HG02571 (cell line): ENCODE measurements around the gene CNTNAP2.
"Not testable (repeated sequence)": the region's sequence is repeated elsewhere in the genome, so short reads cannot be mapped to it uniquely, and the experiment has no call there.

Experiments used
- ATAC-seq: cut with Tn5 transposase; IDR thresholded peaks from one replicate; pipeline ENCODE4 v1.9.1; 2021; ENCODE audit warnings: mild to moderate bottlenecking, moderate library complexity; ENCODE audit not compliant: unreplicated experiment

The CNTNAP2 gene

DNA sequence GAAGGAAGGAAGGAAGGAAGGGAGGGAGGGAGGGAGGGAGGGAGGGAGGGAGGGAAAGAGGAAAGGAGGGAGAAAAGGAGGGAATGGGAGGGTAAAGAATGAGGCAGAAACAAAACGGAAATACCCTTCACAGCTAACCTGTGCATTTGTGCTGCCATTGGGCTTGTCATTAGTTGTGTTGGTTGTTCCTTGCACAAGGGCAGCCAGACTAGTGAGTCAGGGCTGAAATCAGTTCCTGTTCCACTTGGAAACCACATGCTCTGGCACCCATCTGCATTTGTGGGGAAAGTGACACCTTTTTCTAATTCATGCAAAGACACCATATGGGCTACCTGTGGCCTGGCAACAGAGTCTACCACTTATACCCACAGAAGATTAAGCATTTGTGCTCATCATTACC is 1469.9 kb downstream of the CNTNAP2 start:
- ATAC-seq: no peak

DNA sequence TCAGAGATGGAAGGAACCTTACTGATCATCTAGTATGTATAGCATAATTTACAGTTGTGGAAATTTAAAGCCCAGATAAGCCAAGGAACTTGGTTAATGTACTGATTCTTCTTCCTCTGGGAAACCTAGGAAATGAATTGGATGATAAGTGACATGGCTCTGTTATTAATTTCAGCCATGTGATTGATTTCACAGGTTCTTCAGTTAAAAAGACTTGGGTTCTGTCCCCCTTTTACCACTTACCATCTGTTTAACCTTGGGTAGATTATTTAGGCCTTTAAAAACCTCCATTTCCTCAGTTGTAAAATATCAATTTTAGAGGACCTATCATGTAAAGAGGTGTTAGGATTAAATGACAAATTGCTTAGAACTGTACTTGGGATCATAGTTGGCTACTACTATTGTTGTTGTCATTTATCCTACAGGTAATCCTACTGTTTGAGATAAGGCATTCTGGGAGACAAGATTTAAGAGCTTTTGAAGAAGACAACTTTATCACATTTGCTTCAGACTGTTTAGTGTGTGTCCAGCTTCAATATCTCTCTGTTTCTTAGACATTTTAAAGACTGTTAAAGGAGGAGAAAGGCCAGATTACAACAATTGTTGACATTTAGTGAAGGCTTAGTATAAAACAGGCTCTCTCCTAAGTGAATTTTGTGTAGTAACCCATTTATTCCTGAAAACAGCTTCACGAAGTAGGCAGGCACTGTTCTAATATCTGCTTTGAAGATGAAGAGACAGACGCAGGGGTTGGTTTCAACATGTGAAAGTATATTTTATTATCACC is 1476.9 kb downstream of the CNTNAP2 start:
- no peak for ATAC-seq

- no peak for ATAC-seq
Measured at GRCh38 chr7:147595042-147595441, 1478.4 kb downstream of the CNTNAP2 start.

DNA sequence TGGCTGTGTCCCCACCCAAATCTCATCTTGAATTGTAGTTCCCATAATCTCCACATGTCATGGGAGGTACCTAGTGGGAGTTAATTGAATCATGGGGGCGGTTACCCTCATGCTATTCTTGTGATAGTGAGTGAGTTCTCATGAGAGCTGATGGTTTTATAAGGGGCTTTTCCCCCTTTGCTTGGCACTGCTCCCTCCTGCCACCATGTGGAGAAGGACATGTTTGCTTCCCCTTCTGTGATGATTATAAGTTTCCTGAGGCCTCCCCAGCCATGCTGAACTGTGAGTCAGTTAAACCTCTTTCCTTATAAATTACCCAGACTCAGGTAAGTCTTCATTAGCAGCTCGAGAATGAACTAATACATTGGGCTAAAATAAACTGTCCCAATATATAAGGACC is 1482.1 kb downstream of the CNTNAP2 start:
- ATAC-seq: not testable (repeated sequence)

- no peak for ATAC-seq
Measured at GRCh38 chr7:147605323-147605722, 1488.7 kb downstream of the CNTNAP2 start.

GRCh38 chr7:147607157-147607800 is 1490.7 kb downstream of the CNTNAP2 start:
- no peak for ATAC-seq

- ATAC-seq: no peak
Measured at GRCh38 chr7:147611431-147611830, 1494.8 kb downstream of the CNTNAP2 start.

GRCh38 chr7:147635288-147635687 is 1518.7 kb downstream of the CNTNAP2 start:
- no peak for ATAC-seq

DNA sequence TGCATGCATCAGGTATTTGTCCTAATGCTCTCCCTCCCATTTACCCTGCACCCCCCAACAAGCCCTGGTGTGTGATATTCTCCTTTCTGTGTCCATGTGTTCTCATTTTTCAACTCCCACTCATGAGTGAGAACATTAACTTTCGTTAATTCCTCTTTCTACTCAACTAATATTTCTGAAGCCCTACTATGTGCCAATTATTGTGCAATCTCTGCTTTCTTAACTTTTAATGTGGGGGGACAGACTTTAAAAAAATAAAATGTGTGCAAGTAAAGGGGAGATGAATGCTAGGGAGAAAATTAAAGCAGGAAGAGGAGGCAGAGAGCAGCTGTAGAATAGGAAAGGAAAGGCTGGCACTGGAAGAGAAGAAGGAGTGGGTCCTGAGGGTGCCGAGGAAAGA is 1520.0 kb downstream of the CNTNAP2 start:
- no peak for ATAC-seq

DNA sequence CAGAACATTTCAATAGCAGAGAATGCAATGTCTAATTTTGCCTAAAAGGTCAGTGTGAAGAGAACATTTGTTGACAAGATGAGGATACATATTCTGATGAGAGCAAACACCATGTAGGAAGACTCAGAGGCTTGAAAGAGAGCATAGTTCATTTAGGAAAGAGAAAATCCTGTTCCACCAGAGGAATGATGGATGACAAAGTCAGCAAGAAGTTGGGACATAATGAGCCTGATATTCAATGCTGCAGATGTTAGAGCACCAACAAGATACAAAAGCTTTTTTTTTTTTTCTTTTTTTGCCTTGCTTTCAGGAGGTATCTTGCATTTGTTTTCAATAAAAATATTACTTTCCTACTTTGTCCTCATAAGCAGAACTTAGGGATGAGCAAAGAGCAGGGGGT is 1522.0 kb downstream of the CNTNAP2 start:
- ATAC-seq: no peak

- no peak for ATAC-seq
Measured at GRCh38 chr7:147639037-147639436, 1522.4 kb downstream of the CNTNAP2 start.

DNA sequence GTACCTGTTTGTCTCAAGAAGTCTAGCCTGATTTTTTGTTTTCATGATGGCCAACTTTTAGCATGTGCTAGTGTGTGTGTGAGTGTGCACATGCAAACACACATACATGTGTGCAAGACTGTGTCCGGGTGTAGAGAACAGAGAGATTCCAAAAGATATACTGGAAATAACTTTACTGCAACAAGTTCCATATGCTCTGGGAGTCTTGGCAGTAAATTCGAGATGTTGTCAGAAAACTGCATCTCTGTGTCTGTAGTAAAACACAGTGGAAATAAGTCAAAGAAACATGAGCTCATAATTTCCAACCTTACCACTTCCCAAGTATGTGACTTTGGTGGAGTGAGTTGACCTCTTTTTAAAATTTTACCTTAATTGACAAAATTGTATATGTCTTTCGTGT is 1523.2 kb downstream of the CNTNAP2 start:
- no peak for ATAC-seq

DNA sequence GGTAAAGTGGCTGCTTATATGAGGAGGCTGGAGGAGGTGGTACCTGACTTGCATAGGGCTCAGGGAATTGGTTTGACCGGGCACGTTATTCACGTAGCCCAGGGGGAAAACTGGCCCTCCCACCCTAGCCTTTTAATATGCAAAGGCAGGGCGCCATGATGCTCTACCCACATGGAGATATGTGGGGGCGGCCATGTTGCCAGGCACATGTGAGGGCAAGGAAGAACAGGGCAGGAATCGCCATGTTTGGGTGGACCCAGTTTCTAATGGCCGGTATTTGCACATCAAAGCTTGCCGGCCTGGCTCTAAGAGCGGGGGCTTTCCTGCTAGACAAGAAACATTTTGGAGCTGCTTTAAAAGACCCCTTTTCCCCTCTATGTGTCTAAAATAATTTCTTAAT is 1524.2 kb downstream of the CNTNAP2 start:
- ATAC-seq: no peak

GRCh38 chr7:147646568-147646967 is 1530.0 kb downstream of the CNTNAP2 start:
- ATAC-seq: no peak

DNA sequence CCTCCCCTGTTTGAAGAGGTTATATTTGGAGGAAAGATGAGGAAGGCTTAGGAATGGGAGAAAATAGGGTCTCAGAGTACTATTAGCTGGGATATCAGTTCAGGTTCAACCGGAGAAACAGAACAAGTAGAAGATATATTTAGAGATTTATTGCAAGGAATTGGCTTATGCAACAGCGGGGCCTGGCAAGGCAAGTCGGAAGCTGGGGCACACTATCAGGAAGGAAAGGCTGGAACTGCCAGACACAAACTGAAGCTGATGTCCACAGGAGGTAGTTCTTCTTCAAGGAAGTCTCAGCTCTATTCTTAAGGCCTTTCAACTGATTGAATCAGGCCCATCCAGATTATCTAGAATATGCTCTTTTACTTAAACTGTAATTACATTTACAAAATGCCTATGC is 1534.4 kb downstream of the CNTNAP2 start:
- no peak for ATAC-seq

DNA sequence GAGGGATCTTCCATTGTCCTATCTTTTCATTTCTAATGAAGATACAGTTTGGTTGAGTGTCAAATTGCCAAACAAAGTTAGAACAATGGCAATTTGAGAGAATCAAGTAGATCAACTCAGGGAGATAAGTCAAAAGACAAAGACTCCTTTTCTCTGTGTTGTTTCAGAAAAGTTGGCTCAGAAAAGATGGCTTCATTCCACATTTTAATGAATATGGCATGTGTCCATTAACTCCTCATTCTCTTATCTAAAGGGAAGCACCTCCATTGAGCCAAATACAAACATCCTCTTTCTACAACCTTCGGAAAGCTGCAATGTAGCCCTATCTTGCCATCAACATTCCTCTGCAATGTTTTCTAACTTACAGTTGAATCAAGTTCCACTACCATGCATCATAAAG is 1535.0 kb downstream of the CNTNAP2 start:
- ATAC-seq: no peak

GRCh38 chr7:147653456-147653855 is 1536.9 kb downstream of the CNTNAP2 start:
- no peak for ATAC-seq

DNA sequence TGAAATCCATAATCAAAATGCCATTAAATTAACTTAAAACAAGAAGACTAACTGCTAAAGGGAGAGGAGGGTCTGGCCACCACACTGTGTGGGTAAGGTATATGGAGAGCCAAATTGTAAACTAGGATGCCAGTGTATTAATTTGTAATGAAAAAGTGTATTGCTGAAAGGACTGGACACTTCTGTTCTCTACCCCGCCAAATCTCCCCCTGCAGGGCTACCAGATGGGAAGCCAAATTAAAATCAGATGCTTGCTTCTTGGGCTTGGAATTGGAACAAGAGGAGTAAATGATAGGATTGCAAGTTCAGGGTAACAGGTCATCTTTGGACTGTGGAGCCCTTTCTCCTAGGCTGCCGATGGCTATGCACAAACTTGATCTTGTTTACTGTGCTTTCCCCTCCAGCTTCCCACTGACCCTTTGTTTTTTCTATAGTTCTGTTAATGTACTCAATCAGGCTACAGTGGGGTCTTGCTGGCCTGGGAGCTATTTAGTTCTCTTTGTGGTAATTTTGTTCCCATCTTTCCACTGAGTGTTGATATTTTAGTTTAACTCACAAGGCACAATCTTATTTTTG is 1541.9 kb downstream of the CNTNAP2 start:
- ATAC-seq: no peak

- no peak for ATAC-seq
Measured at GRCh38 chr7:147659036-147659995, 1542.7 kb downstream of the CNTNAP2 start.

DNA sequence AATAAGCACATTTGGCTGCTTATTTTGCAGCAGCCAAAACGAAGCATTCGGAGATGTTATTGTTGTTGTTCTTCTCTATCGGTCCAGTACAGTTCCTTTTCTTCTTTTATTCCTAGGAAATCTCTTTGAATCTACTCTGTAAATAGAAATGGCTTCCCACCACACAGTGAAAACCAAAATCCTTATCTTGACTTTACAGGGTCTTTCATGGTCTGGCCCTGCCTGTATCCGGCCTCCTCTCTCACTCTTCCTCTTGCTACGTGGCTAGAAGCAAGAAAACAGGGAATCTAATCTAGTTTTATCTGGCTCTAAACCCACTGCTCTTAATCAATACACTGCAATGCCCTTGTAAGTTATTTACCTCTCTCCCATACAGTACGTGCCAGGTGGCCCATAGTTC is 1547.9 kb downstream of the CNTNAP2 start:
- ATAC-seq: no peak

DNA sequence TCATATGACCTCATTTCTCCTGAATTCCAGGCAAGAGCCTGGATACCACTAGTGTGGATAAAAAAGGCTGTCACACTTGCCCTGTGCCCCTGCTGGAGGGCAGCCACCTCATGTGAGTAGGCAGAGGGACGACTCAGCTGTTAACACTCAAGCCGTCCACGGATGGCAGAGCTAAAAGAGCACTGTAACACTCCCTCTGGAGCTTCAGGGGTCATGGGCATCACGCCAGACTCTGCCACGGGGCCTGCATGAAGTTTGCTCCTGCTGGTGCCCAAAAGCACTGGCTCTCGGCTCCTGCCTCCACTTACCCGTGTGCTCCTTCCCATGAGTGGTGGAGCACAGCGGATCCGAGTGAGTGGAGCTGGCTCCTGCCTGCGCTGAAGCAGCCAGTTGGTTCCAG is 1554.2 kb downstream of the CNTNAP2 start:
- ATAC-seq: no peak
